Skin of body (tissue), 2 donors: ENCODE measurements around the gene AFG3L2. TPM values are rescaled to one million over a fixed set of nuclear protein-coding genes. Genes with fewer than 3 reads are reported as not detected.

Experiments
- small RNA-seq: library from RNA; depleted of rRNA; stranded (forward); fragments of <200 nt; gene quantifications from one replicate; pipeline ENCODE3, GENCODE V24; 2014; ENCODE audit warnings: low replicate concordance
- total RNA-seq: library from RNA; depleted of rRNA; stranded (reverse); fragments of >200 nt; gene quantifications from one replicate; pipeline ENCODE4 v1.2.3, GENCODE V29; 2014

The AFG3L2 gene
- total RNA-seq, 1 donor from 2014 or later: 34.8 TPM

Small RNA genes within 50 kb of the gene (small RNA-seq; reads per million reads assigned to genes)
- gene RNU6-170P (not detected), gene RNU7-129P (not detected)

Other genes starting within 250 kb of the AFG3L2 start
- gene CIDEA, start 122.9 kb downstream of the AFG3L2 start, total RNA-seq: 11.1 TPM
- 188 TPM for gene TUBB6, start 69.0 kb downstream of the AFG3L2 start, total RNA-seq
- 3.6 TPM for gene PRELID3A, start 30.7 kb upstream of the AFG3L2 start, total RNA-seq